Measurements from ENCODE around the gene PPFIA1. TPM values are rescaled to one million over a fixed set of nuclear protein-coding genes. Genes with fewer than 3 reads are reported as not detected.

The PPFIA1 gene
- total RNA-seq, 1 experiment from 2014 or later: 63.4 TPM

DNA sequence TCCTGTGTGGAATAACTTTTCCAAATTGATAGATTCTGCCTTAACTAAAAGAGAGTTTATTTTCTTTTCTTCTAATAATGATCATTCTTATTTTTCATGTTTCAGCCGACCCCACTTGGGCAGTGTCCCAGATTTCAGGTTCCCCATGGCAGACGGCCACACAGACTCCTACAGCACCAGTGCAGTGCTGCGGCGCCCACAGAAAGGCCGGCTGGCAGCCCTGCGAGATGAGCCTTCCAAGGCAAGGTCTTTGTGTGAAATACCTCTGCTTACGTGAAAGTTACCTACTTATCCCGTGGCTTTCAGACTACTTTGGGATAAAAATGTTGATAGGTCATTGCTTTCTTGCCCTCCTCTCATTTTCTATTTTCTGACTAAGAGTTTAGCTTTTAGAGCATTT is 68.6 kb downstream of the PPFIA1 start:
- H3K4ac ChIP-seq (ENCODE audit: low read depth, low read length): no peak overlapping the region
- no peak overlapping the region for H3K23ac ChIP-seq (ENCODE audit: insufficient read length, low read depth, low read length)
- no peaks in the 10 kb centered on the region for H3K23me2 ChIP-seq (ENCODE audit: insufficient read length, low read depth, low read length, poor library complexity, severe bottlenecking)
- H3K56ac ChIP-seq (ENCODE audit: insufficient read length, low read depth, low read length): no peak overlapping the region
- no peaks in the 10 kb centered on the region for H3K79me1 ChIP-seq (ENCODE audit: insufficient read depth, low read depth, low read length, poor library complexity, severe bottlenecking)
- H4K5ac ChIP-seq (ENCODE audit: insufficient read length, low read depth, low read length): no peak overlapping the region
- no peak overlapping the region for H2BK120ac ChIP-seq (ENCODE audit: low read depth, low read length, poor library complexity, severe bottlenecking)
- no peak for DNase-seq
- no peak overlapping the region for H2BK15ac ChIP-seq (ENCODE audit: low read depth, low read length)
- no peaks in the 10 kb centered on the region for H3K9me3 ChIP-seq (ENCODE audit: control insufficient read depth, low read depth, low read length)
- WGBS (ENCODE audit: extremely low coverage, insufficient read length, low lambda C conversion rate): no CpG with 5 or more reads among the region's 8 CpGs
- Mint-ChIP-seq H3K4me1 (peaks cover 5% of the 10 kb centered on the region in 2 experiments; a peak in 3 of 4 replicates), H3K9me3 (no peaks in the 10 kb centered on the region), H3K27me3 (ENCODE audit: low read depth) (no peaks in the 10 kb centered on the region; the same call in 1 of the 2 replicates), H3K4me3 (no peak overlapping the region), H3K36me3 (ENCODE audit: insufficient read depth in 1 of 3, low read depth in 3 of 3) (peaks cover 52 to 84% (median 82%) of the 10 kb centered on the region in 3 experiments), H3K27ac (no peak overlapping the region)
- TF ChIP-seq CTCF (conservative IDR thresholded peaks at IDR 0.05): no peak
- no peak overlapping the region for H4K8ac ChIP-seq (replicated peaks; ENCODE audit: insufficient read length, low read depth, low read length)
- H2BK20ac ChIP-seq (ENCODE audit: low read depth, low read length, poor library complexity, severe bottlenecking): no peak overlapping the region
- H3K4me1 ChIP-seq (ENCODE audit: insufficient read depth, low read length): no peaks in the 10 kb centered on the region
- no peak overlapping the region for H2AK5ac ChIP-seq (ENCODE audit: insufficient read length, low read length)
- H3K4me2 ChIP-seq (ENCODE audit: insufficient read depth, insufficient read length, low read length): no peak overlapping the region
- no peak overlapping the region for H3K27ac ChIP-seq (ENCODE audit: insufficient read length, low read depth, low read length)
- H2BK5ac ChIP-seq (ENCODE audit: insufficient read length, low read length): no peak overlapping the region
- H3T11ph ChIP-seq (ENCODE audit: low read length): no peak overlapping the region
- H3K9ac ChIP-seq (ENCODE audit: extremely low read depth, insufficient read length, low read length): no peak overlapping the region
- H3K79me2 ChIP-seq (ENCODE audit: insufficient read depth, low read length): no peaks in the 10 kb centered on the region
- no peak overlapping the region for H3K18ac ChIP-seq (ENCODE audit: insufficient read length, low read depth, low read length)
- H2AFZ ChIP-seq (ENCODE audit: low read length): no peak overlapping the region
- no peak overlapping the region for H3K14ac ChIP-seq (ENCODE audit: insufficient read depth, low read length)
- no peaks in the 10 kb centered on the region for H3K27me3 ChIP-seq (ENCODE audit: insufficient read depth, low read length)
- no peak overlapping the region for H2BK12ac ChIP-seq (ENCODE audit: insufficient read length, low read depth, low read length)
- no peak overlapping the region for H4K91ac ChIP-seq (ENCODE audit: insufficient read length, low read depth, low read length)
- peaks cover 5% of the 10 kb centered on the region for H4K20me1 ChIP-seq (ENCODE audit: control insufficient read depth, insufficient read depth, insufficient read length)

All from H9 (cell line).